ENCODE data around the gene STRIP1.

- TF ChIP-seq CTCF (IDR thresholded peaks at IDR 0.05): no peak
- no peak for TF ChIP-seq POLR2A (IDR thresholded peaks at IDR 0.05)
Observed at GRCh38 chr1:110062612-110063011, 28.2 kb downstream of the STRIP1 start.
